HG02763 (cell line): Measurements from ENCODE around the gene OR6A2.
"Not testable (repeated sequence)": the region's sequence is repeated elsewhere in the genome, so short reads cannot be mapped to it uniquely, and the experiment has no call there.

Source experiments
- ATAC-seq: cut with Tn5 transposase; IDR thresholded peaks from one replicate; pipeline ENCODE4 v1.9.1; 2021; ENCODE audit warnings: mild to moderate bottlenecking, moderate library complexity; ENCODE audit not compliant: unreplicated experiment

The OR6A2 gene

GRCh38 chr11:6799402-6799801 lies at the start of gene OR6A2:
TSS of gene OR6A2 (minus strand) at chr11:6799689. CDS start at chr11:6795708, 3,981 bp downstream.
- ATAC-seq, result no peak

- no peak for ATAC-seq
Measured at GRCh38 chr11:6845383-6845782, 45.9 kb upstream of the OR6A2 start, which contains the start of gene OR10A5. TSS of gene OR10A5 (plus strand) at chr11:6845683. CDS start at chr11:6845683, 0 bp downstream.

- no peak for ATAC-seq
Measured at GRCh38 chr11:6844356-6844755, 44.9 kb upstream of the OR6A2 start.

- ATAC-seq, result no peak
Measured at GRCh38 chr11:6843670-6844069, 44.2 kb upstream of the OR6A2 start.

GRCh38 chr11:6841694-6842093 lies 42.2 kb upstream of the OR6A2 start:
- no peak for ATAC-seq

GRCh38 chr11:6834021-6834420 lies 34.5 kb upstream of the OR6A2 start:
- no peak for ATAC-seq

- no peak for ATAC-seq
Measured at GRCh38 chr11:6833356-6833755, 33.9 kb upstream of the OR6A2 start.

GRCh38 chr11:6828103-6828502 lies 28.6 kb upstream of the OR6A2 start:
- no peak for ATAC-seq

- no peak for ATAC-seq
Measured at GRCh38 chr11:6825231-6825744, 25.8 kb upstream of the OR6A2 start.

- no peak for ATAC-seq
Measured at GRCh38 chr11:6824136-6824823, 24.8 kb upstream of the OR6A2 start.

- ATAC-seq, result no peak
Measured at GRCh38 chr11:6818967-6819366, 19.5 kb upstream of the OR6A2 start.

- ATAC-seq, result no peak
Measured at GRCh38 chr11:6817694-6818093, 18.2 kb upstream of the OR6A2 start.

GRCh38 chr11:6813656-6814055 lies 14.2 kb upstream of the OR6A2 start:
- ATAC-seq, result no peak

GRCh38 chr11:6812390-6813005 lies 13.0 kb upstream of the OR6A2 start:
- peak; percentile 53 for ATAC-seq

- ATAC-seq, result not testable (repeated sequence)
Measured at GRCh38 chr11:6801075-6801474, 1.6 kb upstream of the OR6A2 start.

GRCh38 chr11:6794639-6795038 lies 4.8 kb downstream of the OR6A2 start:
- no peak for ATAC-seq

- no peak for ATAC-seq
Measured at GRCh38 chr11:6790546-6790945, 8.9 kb downstream of the OR6A2 start.

GRCh38 chr11:6782720-6783119 lies 16.8 kb downstream of the OR6A2 start, which contains the start of gene OR2AG1:
TSS of gene OR2AG1 (plus strand) at chr11:6783020. CDS start at chr11:6785038, 2,018 bp downstream.
- ATAC-seq, result no peak

GRCh38 chr11:6780829-6781228 lies 18.7 kb downstream of the OR6A2 start:
- ATAC-seq, result no peak

GRCh38 chr11:6778518-6778917 lies 21.0 kb downstream of the OR6A2 start:
- no peak for ATAC-seq

- ATAC-seq, result peak; percentile 82
Measured at GRCh38 chr11:6771926-6772893, 27.3 kb downstream of the OR6A2 start, which contains the start of gene OR2AG2. TSS of gene OR2AG2 (minus strand) at chr11:6771976. CDS start at chr11:6768957, 3,019 bp downstream.
